GM18867 (cell line): Measurements from ENCODE around the gene SND1.
"Not testable (repeated sequence)": the region's sequence is repeated elsewhere in the genome, so short reads cannot be mapped to it uniquely, and the experiment has no call there.

ENCODE experiments used
- ATAC-seq: cut with Tn5 transposase; IDR thresholded peaks from one replicate; pipeline ENCODE4 v1.9.1; 2021; ENCODE audit warnings: mild to moderate bottlenecking, moderate library complexity; ENCODE audit not compliant: unreplicated experiment

The SND1 gene

GRCh38 chr7:127822822-127823508, 171.0 kb downstream of the SND1 start:
- no peak for ATAC-seq

- ATAC-seq = no peak
Observed at GRCh38 chr7:127824682-127825081, 172.7 kb downstream of the SND1 start.

GRCh38 chr7:127828843-127829500, 177.0 kb downstream of the SND1 start:
- ATAC-seq = no peak

GRCh38 chr7:127831318-127832219, 179.6 kb downstream of the SND1 start:
- ATAC-seq = no peak

- ATAC-seq = no peak
Observed at GRCh38 chr7:127832592-127832991, 180.6 kb downstream of the SND1 start.

- no peak for ATAC-seq
Observed at GRCh38 chr7:127833641-127834040, 181.6 kb downstream of the SND1 start.

- ATAC-seq = no peak
Observed at GRCh38 chr7:127835679-127836078, 183.7 kb downstream of the SND1 start.

GRCh38 chr7:127837816-127838410, 185.9 kb downstream of the SND1 start:
- ATAC-seq = not testable (repeated sequence)

- no peak for ATAC-seq
Observed at GRCh38 chr7:127838816-127839415, 186.9 kb downstream of the SND1 start.

- ATAC-seq = no peak
Observed at GRCh38 chr7:127840226-127840951, 188.4 kb downstream of the SND1 start.

GRCh38 chr7:127844165-127844564, 192.2 kb downstream of the SND1 start:
- no peak for ATAC-seq

- ATAC-seq = no peak
Observed at GRCh38 chr7:127844707-127845331, 192.8 kb downstream of the SND1 start.

- no peak for ATAC-seq
Observed at GRCh38 chr7:127845522-127846214, 193.7 kb downstream of the SND1 start.

- ATAC-seq = no peak
Observed at GRCh38 chr7:127847641-127848040, 195.6 kb downstream of the SND1 start.

- ATAC-seq = no peak
Observed at GRCh38 chr7:127848241-127848640, 196.2 kb downstream of the SND1 start.

GRCh38 chr7:127850195-127850594, 198.2 kb downstream of the SND1 start:
- ATAC-seq = no peak

- no peak for ATAC-seq
Observed at GRCh38 chr7:127854383-127854782, 202.4 kb downstream of the SND1 start.

GRCh38 chr7:127857464-127857841, 205.5 kb downstream of the SND1 start:
- ATAC-seq = no peak
